GM10266 (cell line): Measurements from ENCODE around the gene A4GNT.

Experiments
- DNase-seq: peaks from one replicate; pipeline ENCODE4 v3.0.0; 2012; ENCODE audit errors: extremely low spot score
- TF ChIP-seq, protein P1 (sequence below): IDR thresholded peaks from 2 replicates; pipeline ENCODE4 v1.5.1; 2012; ENCODE audit warnings: mild to moderate bottlenecking, low read depth; ENCODE audit not compliant: control insufficient read depth, insufficient read depth; ENCODE audit errors: missing control alignments

Gene A4GNT

GRCh38 chr3:138084196-138084595 is 48.0 kb downstream of the A4GNT start:
- no peak for DNase-seq
- TF ChIP-seq, protein P1, sequence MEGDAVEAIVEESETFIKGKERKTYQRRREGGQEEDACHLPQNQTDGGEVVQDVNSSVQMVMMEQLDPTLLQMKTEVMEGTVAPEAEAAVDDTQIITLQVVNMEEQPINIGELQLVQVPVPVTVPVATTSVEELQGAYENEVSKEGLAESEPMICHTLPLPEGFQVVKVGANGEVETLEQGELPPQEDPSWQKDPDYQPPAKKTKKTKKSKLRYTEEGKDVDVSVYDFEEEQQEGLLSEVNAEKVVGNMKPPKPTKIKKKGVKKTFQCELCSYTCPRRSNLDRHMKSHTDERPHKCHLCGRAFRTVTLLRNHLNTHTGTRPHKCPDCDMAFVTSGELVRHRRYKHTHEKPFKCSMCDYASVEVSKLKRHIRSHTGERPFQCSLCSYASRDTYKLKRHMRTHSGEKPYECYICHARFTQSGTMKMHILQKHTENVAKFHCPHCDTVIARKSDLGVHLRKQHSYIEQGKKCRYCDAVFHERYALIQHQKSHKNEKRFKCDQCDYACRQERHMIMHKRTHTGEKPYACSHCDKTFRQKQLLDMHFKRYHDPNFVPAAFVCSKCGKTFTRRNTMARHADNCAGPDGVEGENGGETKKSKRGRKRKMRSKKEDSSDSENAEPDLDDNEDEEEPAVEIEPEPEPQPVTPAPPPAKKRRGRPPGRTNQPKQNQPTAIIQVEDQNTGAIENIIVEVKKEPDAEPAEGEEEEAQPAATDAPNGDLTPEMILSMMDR: no peak

- TF ChIP-seq, protein P1: no peak
- no peak for DNase-seq
Measured at GRCh38 chr3:138082992-138083386, 49.2 kb downstream of the A4GNT start.

- no peak for DNase-seq
- TF ChIP-seq, protein P1: no peak
Measured at GRCh38 chr3:138082085-138082991, 49.9 kb downstream of the A4GNT start.

DNA sequence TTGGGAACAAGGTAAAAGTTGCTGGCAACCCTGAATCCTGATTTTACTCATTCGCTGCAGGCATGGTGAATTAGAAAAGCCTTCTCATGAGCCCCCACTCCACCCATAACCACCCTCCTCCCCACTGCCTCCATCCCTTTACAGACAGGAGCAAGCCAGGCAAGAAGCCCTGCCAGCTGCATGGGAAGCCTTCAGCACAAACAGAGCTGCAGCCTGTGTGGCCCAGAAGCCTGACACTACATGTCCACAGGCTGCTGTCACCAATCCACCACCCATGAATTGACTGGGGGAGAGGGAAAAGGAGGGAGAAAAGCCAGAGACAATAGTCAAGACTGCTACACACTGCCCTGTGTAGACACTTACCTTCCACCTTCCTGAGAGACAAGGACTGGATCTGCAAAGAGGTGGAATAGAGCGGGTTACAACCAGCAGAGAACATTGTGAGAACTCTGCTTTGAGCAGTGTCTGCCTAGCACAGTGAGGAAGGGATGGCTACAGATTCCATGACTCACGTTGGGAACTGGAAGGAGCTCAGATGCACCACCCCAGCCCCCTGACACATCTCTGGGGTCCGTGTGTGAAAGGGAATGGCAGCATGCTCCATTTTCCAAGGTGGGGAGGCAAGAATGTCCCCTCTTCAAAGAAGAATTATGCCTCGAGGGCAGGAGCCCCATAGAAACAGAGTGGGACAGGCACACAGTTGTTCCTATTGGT is 50.7 kb downstream of the A4GNT start:
- TF ChIP-seq, protein P1: no peak
- DNase-seq: no peak

DNA sequence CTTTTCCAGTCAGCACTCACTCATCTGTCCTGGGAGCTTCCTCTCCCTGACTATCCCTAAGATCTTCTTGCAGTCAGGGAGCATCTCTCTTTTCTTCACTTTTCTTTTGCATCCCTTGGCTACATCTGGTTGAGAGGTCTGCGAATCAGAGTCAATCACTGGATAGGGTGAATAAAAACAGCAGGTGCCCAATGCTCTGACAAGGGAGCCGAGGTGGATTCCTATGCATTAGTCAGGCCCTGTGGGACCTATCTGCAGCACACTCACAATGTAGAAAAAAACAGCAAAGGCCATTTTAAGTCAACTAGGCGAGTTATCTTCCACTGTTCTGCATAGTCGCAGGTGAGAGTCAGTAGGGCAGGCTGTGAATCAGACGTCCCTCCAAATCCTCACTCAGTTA is 52.3 kb downstream of the A4GNT start:
- TF ChIP-seq, protein P1: no peak
- no peak for DNase-seq

- no peak for DNase-seq
Measured at GRCh38 chr3:138078901-138079344, 53.3 kb downstream of the A4GNT start.

More at GRCh38 chr3:138078901-138079344, 53.3 kb downstream of the A4GNT start:
- TF ChIP-seq, protein P1: no peak
